GM12873 (cell line): Measurements from ENCODE around the gene GLG1.

ENCODE experiments used
- TF ChIP-seq, protein P1 (sequence below): IDR thresholded peaks from 2 replicates; pipeline ENCODE4 v1.5.1; 2012; ENCODE audit warnings: low read depth, mild to moderate bottlenecking, moderate library complexity, low read length, control low read depth; ENCODE audit not compliant: insufficient read depth; ENCODE audit errors: missing control alignments

The GLG1 gene

DNA sequence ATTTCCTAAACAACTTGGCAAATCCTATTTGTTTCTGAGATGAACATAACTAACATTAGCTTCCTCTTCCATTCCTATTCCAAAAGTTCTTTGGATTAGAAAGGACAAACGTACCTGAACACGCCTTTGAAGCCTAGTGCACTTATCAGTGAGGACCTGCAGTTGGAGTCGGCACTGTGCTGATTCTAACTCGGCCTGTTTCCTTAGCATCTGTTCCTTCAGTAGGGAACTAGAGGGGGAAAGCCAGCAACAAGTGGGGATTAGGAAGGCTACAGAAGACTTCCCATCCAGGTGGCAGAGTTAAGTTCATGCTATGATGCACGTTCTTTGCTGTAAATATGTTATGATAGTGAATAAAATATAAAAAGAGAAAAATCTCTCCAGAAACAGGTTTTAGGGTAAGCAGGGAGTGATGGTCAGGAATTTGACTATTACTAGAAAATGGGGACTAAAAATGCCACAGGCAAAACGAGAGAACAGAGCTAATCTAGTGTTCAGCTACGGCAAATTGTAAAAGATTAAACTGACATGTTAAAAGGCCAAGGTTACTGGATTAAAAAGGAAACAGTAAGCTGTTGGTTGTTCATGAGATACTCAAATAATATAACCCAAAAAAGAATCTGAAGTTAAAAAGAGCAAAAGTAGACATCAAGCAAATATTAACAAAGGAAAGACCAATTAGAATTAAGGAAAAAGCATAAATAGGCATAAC is 31.0 kb upstream of the GLG1 start:
- TF ChIP-seq, protein P1, sequence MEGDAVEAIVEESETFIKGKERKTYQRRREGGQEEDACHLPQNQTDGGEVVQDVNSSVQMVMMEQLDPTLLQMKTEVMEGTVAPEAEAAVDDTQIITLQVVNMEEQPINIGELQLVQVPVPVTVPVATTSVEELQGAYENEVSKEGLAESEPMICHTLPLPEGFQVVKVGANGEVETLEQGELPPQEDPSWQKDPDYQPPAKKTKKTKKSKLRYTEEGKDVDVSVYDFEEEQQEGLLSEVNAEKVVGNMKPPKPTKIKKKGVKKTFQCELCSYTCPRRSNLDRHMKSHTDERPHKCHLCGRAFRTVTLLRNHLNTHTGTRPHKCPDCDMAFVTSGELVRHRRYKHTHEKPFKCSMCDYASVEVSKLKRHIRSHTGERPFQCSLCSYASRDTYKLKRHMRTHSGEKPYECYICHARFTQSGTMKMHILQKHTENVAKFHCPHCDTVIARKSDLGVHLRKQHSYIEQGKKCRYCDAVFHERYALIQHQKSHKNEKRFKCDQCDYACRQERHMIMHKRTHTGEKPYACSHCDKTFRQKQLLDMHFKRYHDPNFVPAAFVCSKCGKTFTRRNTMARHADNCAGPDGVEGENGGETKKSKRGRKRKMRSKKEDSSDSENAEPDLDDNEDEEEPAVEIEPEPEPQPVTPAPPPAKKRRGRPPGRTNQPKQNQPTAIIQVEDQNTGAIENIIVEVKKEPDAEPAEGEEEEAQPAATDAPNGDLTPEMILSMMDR: no peak

DNA sequence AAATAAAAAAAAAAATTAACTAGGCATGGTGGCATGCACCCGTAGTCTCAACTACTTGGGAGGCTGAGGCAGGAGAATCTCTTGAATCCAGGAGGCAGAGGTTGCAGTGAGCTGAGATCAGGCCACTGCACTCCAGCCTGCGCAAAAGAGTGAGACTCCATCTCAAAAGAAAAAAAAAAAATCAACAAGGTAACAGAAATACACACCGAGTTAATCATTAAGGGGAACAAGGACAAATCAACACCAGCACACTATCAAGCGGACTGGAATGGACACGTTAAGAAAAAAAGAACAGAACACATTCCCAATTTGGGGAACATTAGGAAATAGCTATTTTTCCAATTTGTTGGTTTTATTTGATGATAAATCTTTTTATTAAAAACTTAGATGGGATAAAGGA is 28.4 kb upstream of the GLG1 start:
- TF ChIP-seq, protein P1: no peak

DNA sequence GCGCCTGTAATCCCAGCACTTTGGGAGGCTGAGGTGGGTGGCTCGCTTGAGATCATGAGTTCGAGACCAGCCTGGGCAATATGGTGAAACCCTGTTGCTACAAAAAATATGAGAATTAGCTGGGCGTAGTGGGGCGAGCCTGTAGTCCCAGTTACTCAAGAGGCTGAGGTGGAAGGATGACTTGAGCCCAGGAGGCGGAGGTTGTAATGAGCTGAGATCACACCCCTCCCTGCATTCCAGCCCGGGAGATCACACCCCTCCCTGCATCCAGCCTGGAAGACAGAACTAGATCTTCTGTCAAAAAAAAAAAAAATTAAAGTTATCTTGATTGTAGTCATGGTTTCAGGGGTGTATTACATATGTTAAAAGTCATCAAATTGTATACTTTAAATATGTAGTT is 26.8 kb upstream of the GLG1 start:
- TF ChIP-seq, protein P1: no peak

DNA sequence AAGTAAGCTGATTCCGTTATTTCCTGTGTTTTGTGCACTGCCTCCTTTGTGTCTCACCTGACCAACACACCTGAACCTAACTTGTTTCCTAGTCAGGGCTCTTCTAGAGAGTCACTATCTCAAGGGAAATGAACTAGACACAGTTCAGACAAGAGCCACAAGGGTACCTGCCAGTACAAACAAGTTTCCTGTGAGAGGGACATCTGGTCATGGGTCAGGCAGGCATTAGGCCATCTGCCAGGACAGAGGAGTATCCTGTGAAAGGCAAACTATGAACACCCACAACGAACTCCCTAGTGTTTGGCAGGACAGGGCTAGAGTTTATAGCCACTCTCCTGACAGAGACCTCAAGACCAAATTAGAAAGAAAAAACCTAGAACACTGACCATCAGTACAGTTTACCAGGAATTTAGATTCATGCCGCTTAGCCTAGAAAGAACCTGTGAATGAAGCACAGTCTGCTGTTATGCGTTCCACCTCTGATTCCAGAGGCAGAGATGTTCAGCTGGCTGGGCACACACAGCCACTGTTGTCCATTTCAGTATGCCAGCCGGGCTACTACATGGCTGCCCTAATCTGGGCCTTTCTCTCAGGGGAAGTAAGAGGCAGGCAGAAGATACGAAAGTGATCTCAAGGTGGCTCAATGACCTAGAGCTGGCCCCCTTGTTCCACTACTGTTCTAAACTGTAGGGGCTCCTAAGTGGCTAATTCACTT is 20.7 kb upstream of the GLG1 start:
- TF ChIP-seq, protein P1: no peak

DNA sequence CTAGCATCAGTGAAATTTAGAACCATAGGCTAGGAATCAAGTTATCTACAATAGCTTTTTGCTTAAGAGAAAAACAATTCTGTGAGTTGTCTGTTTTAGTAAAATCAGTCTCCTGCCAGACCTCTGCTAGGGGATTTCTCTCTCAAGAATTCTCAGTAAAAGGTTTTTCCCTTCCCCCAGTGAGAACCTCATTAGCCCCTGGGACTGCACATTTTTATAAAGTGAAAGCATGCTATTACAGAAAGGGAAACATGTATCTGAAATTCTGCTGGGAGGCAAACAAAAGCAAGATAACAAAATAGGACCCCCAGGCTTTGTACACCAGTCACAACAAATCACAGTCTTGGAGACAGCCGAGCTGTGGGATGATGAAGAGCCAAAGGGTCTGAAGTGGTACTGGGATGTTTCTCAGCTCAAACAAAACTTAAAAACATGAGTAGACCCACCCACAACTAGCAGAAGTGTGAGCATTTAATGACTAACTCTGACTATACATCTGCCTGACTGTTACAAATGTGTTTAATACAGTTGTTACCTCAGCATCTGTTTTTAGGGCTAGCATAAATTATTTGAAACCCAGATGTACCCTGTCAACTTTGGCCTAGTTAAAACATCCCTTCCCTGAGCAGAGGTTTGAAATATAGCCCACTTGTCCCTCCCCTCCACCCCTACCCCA is 20.0 kb upstream of the GLG1 start:
- TF ChIP-seq, protein P1: no peak

DNA sequence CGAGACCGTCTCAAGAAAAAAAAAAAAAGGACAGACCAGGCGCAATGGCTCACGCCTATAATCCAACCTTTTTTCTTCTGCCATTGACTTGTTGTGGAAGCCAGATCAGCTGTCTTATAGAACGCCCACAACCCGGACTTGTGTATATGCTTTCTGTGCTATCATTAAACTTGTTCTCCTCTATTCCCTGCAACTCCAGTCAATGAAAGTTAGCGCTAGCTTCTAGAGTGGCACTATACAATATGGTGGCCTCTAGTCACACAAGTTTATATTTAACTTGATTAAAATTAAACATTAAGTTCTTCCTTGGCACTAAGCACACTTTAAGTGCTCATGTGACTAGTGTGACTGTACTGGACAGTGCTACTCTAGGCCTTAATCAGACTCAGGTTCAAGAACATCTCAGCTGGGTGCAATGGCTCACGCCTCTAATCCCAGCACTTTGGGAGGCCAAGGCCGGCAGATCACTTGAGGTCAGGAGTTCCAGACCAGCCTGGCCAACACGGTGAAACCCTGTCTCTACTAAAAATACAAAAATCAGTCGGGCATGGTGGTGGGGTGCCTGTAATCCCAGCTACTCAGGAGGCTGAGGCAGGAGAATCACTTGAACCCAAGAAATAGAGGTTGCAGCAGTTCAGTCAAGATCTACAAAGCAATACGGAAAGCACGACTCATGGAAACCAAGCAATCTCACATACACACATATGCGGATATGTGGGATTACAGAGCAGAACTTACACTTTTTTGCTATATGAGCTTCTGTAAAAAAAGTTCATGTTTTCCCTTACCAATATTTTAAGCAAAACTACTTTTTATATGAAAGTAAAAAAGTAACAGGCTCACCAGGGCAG is 18.8 kb upstream of the GLG1 start:
- TF ChIP-seq, protein P1: no peak
